ENCODE measurements around the gene NECTIN1.

- no peak for TF ChIP-seq PATZ1 (CRISPR knock-in tag; IDR thresholded peaks at IDR 0.05; ENCODE audit: borderline replicate concordance)
- TF ChIP-seq OSR1 (CRISPR knock-in tag; IDR thresholded peaks at IDR 0.05), result no peak
- TF ChIP-seq ZNF8 (CRISPR knock-in tag; IDR thresholded peaks at IDR 0.05), result no peak
- TF ChIP-seq ISL1 (CRISPR knock-in tag; IDR thresholded peaks at IDR 0.05), result no peak
- no peak for TF ChIP-seq RARB (CRISPR knock-in tag; IDR thresholded peaks at IDR 0.05)
- TF ChIP-seq ARNTL (CRISPR knock-in tag; IDR thresholded peaks at IDR 0.05; ENCODE audit: borderline replicate concordance, low read depth), result no peak
- TF ChIP-seq TOX (CRISPR knock-in tag; IDR thresholded peaks at IDR 0.05; ENCODE audit: borderline replicate concordance), result no peak
- TF ChIP-seq BACH2 (CRISPR knock-in tag; IDR thresholded peaks at IDR 0.05; ENCODE audit: borderline replicate concordance), result no peak
- TF ChIP-seq CSDC2 (CRISPR knock-in tag; IDR thresholded peaks at IDR 0.05), result no peak
- no peak for TF ChIP-seq ESRRG (CRISPR knock-in tag; IDR thresholded peaks at IDR 0.05)
- no peak for TF ChIP-seq ZFP30 (CRISPR knock-in tag; IDR thresholded peaks at IDR 0.05)
Measured at GRCh38 chr11:119744577-119744976, 15.6 kb upstream of the NECTIN1 start.

Measured in SK-N-SH treated with all-trans-retinoic acid at 6 μM for 48 hours (cell line).